ENCODE data around the gene F13A1.

GRCh38 chr6:6350696-6351095 lies 30.2 kb upstream of the F13A1 start:
- TF ChIP-seq CTCF (IDR thresholded peaks at IDR 0.05; ENCODE audit: extremely low read depth in 1 of 2, insufficient read depth in 1 of 2, low read depth in 1 of 2, low read length in 2 of 2) (no peak), POLR2A (IDR thresholded peaks at IDR 0.05; ENCODE audit: low read depth, low read length) (no peak), MAX (IDR thresholded peaks at IDR 0.05; ENCODE audit: insufficient read depth, insufficient read length) (no peak)
